Stimulated activated naive B cell treated with anti-CD40 and anti-IgM and Interleukin-4, amounts not matched to agents 10 μg/mL and 1 μg/mL and 100 μg/mL, for 72 hours (primary cell): ENCODE measurements around the gene CC2D1B.

ENCODE experiments used
- ATAC-seq, 2 donors: fragments of 150-1000 bp; cut with Tn5 transposase; replicated peaks; 2 replicates each; pipeline ENCODE4 v1.10.0; 2021; ENCODE audit warnings: moderate library complexity in 1 of 2
- DNase-seq: peaks from one replicate; pipeline ENCODE4 v3.0.0; 2021
- H3K27ac Mint-ChIP-seq: one replicate; pipeline ENCODE4 v1.8.0; 2022; ENCODE audit warnings: mild to moderate bottlenecking, mixed read lengths
- H3K27me3 Mint-ChIP-seq, 2 donors: one replicate each; pipeline ENCODE4 v1.8.0; 2022; ENCODE audit warnings: mixed read lengths in 2 of 2
- H3K36me3 Mint-ChIP-seq, 2 donors: one replicate each; pipeline ENCODE4 v1.8.0; 2022; ENCODE audit warnings: mixed read lengths in 2 of 2, mild to moderate bottlenecking in 1 of 2
- H3K4me1 Mint-ChIP-seq, 2 donors: one replicate each; pipeline ENCODE4 v1.8.0; 2022; ENCODE audit warnings: mixed read lengths in 2 of 2, mild to moderate bottlenecking in 1 of 2
- H3K4me3 Mint-ChIP-seq, 2 donors: one replicate each; pipeline ENCODE4 v1.8.0; 2022; ENCODE audit warnings: mild to moderate bottlenecking in 2 of 2, mixed read lengths in 2 of 2, moderate library complexity in 1 of 2
- H3K9me3 Mint-ChIP-seq, 2 donors: one replicate each; pipeline ENCODE4 v1.8.0; 2022; ENCODE audit warnings: mixed read lengths in 2 of 2, mild to moderate bottlenecking in 1 of 2

The CC2D1B gene

DNA sequence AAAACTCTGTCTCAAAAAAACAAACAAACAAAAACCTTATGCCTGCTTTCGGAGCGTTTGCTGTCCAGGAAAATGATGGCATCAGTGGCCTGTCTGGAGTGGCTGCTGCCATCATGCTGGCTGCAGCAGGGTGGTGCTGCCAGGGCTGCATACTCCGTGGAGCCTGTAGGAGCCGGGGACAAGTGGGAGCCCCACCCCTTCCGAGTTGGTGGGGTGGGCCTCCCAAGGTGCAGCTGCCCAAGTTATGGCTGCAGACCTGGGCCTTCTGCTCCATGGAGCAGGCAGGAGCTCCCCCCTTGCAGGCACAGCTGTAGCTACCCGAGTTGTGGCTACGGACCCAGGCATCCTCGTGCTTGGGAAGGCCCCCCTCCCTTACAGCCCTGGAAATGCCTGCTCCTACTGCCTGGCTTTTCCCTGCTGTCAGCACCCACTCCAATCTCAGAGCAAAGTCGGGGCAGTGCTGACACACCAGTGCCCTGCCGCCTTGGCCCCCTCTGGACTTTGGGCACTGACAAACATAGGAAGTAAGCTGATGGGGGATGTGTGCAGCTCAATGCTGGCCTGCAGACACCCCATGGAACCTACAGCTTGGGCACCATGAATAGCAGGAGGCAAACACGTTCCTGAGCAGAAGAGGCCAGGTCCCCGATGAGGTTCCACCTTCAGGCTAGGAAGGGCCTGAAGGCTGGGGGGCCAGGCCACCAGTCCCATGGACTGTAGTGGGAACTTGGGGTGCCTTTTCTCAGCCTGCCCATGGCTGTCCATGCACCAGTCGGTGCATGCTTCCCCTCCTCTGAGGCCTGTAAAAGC lies 60.4 kb downstream of the CC2D1B start:
- Mint-ChIP-seq H3K36me3 (peaks cover 4 to 8% of the 10 kb centered on the region in 2 donors), H3K4me1 (no peaks in the 10 kb centered on the region), H3K27me3 (peaks cover 0 to 6% of the 10 kb centered on the region in 2 donors), H3K27ac (no peak overlapping the region), H3K4me3 (no peak overlapping the region), H3K9me3 (no peaks in the 10 kb centered on the region)
- ATAC-seq: no peak
- no peak for DNase-seq
